Measurements from ENCODE around the gene GBP6.
A peak's percentile ranks its signal among the peaks of the same experiment; 100 is the strongest.
"Not testable (repeated sequence)": the region's sequence is repeated elsewhere in the genome, so short reads cannot be mapped to it uniquely, and the experiment has no call there.

The GBP6 gene

GRCh38 chr1:89356658-89357400, 7.0 kb upstream of the GBP6 start:
- no peaks in the 10 kb centered on the region for H3K9me3 Mint-ChIP-seq
- H3K4me1 Mint-ChIP-seq (ENCODE audit: low read depth) = peaks cover 44% of the 10 kb centered on the region
- no peaks in the 10 kb centered on the region for H3K36me3 Mint-ChIP-seq (ENCODE audit: low read depth)
- H3K4me3 Mint-ChIP-seq = no peak overlapping the region
- no peak overlapping the region for H3K27ac Mint-ChIP-seq
- H3K27me3 Mint-ChIP-seq = no peaks in the 10 kb centered on the region

GRCh38 chr1:89358287-89358893, 5.5 kb upstream of the GBP6 start:
- H3K27ac Mint-ChIP-seq = peak overlapping the region; percentile 75
- H3K9me3 Mint-ChIP-seq = no peaks in the 10 kb centered on the region
- H3K27me3 Mint-ChIP-seq = peaks cover 4% of the 10 kb centered on the region
- no peaks in the 10 kb centered on the region for H3K36me3 Mint-ChIP-seq (ENCODE audit: low read depth)
- H3K4me3 Mint-ChIP-seq = peak overlapping the region; percentile 44
- peaks cover 45% of the 10 kb centered on the region for H3K4me1 Mint-ChIP-seq (ENCODE audit: low read depth)

DNA sequence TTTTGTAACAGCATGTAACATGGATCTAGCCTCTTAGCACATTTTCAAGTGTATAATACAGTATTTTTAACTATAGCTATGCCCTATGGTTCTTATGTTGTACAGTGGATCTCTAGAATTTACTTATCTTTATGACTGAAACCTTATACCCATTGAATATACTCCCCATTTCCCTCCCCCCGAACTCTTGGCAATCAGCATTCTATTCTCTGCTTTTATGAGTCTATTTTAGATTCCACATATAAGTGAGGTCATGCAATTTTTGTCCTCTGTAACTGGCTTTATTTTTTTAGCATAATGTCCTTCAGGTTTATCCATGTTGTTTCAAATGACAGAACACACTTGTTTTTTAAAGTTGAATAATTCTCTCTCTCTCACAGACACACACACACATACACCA, 3.1 kb upstream of the GBP6 start:
- Mint-ChIP-seq H3K4me1 (ENCODE audit: low read depth) (peaks cover 36% of the 10 kb centered on the region), H3K36me3 (ENCODE audit: low read depth) (no peaks in the 10 kb centered on the region), H3K9me3 (no peaks in the 10 kb centered on the region), H3K27me3 (peaks cover 4% of the 10 kb centered on the region), H3K27ac (no peak overlapping the region), H3K4me3 (no peak overlapping the region)

DNA sequence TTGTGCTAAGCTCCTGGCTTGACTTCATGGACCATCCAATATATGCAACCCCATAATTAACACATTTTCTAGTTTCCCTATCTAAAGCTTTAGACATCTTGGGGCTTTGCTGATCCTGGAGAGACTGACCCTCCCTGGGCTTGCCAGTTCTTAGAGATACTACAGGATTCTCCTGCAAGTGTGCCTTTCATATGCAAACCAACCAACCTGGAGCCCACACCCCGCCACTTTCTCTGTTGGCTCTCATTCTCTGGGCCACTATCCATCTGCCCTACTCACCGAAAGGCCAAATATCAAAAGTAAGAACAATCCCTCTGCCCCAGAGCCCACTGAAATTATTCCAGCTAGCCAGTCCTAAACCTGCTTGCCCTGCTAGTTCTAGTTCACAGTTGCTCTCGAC, 2.2 kb upstream of the GBP6 start:
- no peaks in the 10 kb centered on the region for H3K36me3 Mint-ChIP-seq (ENCODE audit: low read depth)
- peaks cover 33% of the 10 kb centered on the region for H3K4me1 Mint-ChIP-seq (ENCODE audit: low read depth)
- no peak overlapping the region for H3K4me3 Mint-ChIP-seq
- H3K27me3 Mint-ChIP-seq = peaks cover 4% of the 10 kb centered on the region
- no peak overlapping the region for H3K27ac Mint-ChIP-seq
- H3K9me3 Mint-ChIP-seq = no peaks in the 10 kb centered on the region

DNA sequence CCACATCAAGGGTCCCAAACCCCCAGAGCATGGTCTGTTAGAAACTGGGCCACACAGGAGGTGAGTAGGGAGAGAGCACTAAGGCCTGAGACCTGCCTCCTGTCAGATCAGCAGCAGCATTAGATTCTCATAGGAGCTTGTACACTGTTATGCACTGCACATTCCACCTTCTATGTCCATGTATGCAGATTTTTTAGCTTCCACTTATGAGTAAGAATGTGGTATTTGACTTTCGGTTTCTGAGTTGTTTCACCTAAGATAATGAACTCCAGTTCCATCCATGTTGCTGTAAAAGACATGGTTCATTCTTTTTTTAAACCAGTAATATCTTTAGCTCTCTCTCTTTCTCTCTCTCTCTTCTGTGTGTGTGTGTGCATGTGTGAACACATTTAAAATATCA, 663 bp upstream of the GBP6 start:
- Mint-ChIP-seq H3K27me3 (peaks cover 7% of the 10 kb centered on the region), H3K36me3 (ENCODE audit: low read depth) (no peaks in the 10 kb centered on the region), H3K9me3 (no peaks in the 10 kb centered on the region), H3K4me3 (peak overlapping the region; percentile 39), H3K27ac (peak overlapping the region; percentile 58), H3K4me1 (ENCODE audit: low read depth) (peaks cover 17% of the 10 kb centered on the region)

DNA sequence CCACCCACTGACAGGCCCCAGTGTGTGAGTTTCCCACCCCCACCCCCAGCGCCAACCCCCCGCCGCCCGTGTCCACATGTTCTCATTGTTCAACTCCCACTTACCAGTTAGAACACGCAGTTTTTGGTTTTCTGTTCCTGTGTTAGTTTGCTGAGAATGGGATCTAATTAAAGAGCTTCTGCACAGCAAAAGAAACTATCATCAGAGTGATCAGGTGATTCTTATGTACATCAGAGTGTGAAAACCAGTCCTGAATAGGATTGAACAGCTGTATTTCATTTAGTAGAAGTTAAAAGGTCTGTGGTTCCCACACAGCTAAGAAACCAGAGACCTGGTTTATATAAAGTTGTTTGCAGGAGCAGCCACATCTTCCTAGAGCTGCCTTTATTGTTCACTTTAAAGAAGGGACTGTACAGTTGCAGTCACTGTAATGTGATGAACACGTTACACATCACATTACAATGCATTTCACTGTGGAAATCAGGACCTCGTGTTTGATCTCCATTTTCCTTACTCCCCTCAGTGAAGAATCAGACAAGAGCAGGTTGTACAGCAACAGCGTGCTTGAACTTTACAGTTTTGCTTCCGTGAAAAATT, 1.2 kb downstream of the GBP6 start:
- Mint-ChIP-seq H3K4me1 (ENCODE audit: low read depth) (peaks cover 15% of the 10 kb centered on the region), H3K4me3 (no peak overlapping the region), H3K27ac (no peak overlapping the region), H3K36me3 (ENCODE audit: low read depth) (no peaks in the 10 kb centered on the region), H3K9me3 (no peaks in the 10 kb centered on the region), H3K27me3 (peaks cover 7% of the 10 kb centered on the region)

- H3K9me3 Mint-ChIP-seq = no peaks in the 10 kb centered on the region
- H3K4me1 Mint-ChIP-seq (ENCODE audit: low read depth) = peaks cover 15% of the 10 kb centered on the region
- no peak overlapping the region for H3K4me3 Mint-ChIP-seq
- H3K27ac Mint-ChIP-seq = no peak overlapping the region
- no peaks in the 10 kb centered on the region for H3K36me3 Mint-ChIP-seq (ENCODE audit: low read depth)
- H3K27me3 Mint-ChIP-seq = peaks cover 7% of the 10 kb centered on the region
Observed at GRCh38 chr1:89367221-89367620, 3.4 kb downstream of the GBP6 start.

DNA sequence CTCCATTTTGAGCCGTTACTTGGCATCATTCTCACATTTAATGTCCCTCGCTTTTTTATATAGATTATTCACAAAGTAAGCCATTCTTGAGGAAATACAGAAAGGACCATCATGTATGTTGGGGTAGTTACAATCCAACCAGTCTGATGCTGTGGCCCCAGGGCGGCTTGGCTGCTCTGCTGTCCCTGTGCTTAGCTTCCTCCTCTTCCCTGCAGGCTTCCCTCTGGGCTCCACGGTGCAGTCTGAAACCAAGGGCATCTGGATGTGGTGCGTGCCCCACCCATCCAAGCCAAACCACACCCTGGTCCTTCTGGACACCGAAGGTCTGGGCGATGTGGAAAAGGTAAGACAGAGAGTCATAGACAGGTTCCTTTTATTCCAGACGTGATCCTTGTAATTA, 5.5 kb downstream of the GBP6 start:
- H3K27me3 Mint-ChIP-seq = peaks cover 3% of the 10 kb centered on the region
- no peaks in the 10 kb centered on the region for H3K36me3 Mint-ChIP-seq (ENCODE audit: low read depth)
- no peak overlapping the region for H3K27ac Mint-ChIP-seq
- H3K4me1 Mint-ChIP-seq (ENCODE audit: low read depth) = no peaks in the 10 kb centered on the region
- no peaks in the 10 kb centered on the region for H3K9me3 Mint-ChIP-seq
- H3K4me3 Mint-ChIP-seq = no peak overlapping the region

DNA sequence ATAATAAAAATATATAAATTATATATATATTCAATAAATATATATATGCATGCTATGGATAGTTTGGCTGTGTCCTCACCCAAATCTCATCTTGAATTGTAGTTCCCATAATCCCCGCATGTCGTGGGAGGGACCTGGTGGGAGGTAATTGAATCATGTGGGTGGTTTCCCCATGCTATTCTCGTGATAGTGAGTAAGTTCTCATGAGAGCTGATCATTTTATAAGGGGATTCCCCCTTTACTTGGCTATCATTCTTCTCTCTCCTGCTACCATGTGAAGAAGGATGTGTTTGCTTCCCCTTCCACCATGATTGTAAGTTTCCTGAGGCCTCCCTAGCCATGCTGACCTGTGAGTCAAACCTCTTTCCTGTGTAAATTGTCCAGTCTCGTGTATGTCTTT, 10.0 kb downstream of the GBP6 start:
- not testable (repeated sequence) for H3K27me3 Mint-ChIP-seq; H3K36me3 Mint-ChIP-seq (ENCODE audit: low read depth); H3K27ac Mint-ChIP-seq; H3K9me3 Mint-ChIP-seq; H3K4me1 Mint-ChIP-seq (ENCODE audit: low read depth); H3K4me3 Mint-ChIP-seq

DNA sequence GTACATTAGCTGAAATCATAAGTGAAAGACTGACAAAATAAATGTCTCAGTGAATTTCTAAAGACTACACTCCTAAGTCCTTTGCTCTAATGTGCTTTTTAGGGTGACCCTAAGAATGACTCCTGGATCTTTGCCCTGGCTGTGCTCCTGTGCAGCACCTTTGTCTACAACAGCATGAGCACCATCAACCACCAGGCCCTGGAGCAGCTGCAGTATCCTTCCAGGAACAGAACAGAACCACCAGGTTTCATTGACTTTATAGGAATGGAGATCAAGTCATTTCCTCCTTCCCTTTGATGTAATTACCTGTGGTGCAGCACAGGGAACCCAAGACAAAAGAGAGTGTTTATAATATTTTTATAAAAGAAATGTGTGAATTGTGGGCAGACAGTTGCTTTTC, 14.1 kb downstream of the GBP6 start:
- no peak overlapping the region for H3K4me3 Mint-ChIP-seq
- peaks cover 6% of the 10 kb centered on the region for H3K9me3 Mint-ChIP-seq
- peaks cover 9% of the 10 kb centered on the region for H3K4me1 Mint-ChIP-seq (ENCODE audit: low read depth)
- H3K27ac Mint-ChIP-seq = no peak overlapping the region
- H3K36me3 Mint-ChIP-seq (ENCODE audit: low read depth) = no peaks in the 10 kb centered on the region
- H3K27me3 Mint-ChIP-seq = peaks cover 7% of the 10 kb centered on the region

DNA sequence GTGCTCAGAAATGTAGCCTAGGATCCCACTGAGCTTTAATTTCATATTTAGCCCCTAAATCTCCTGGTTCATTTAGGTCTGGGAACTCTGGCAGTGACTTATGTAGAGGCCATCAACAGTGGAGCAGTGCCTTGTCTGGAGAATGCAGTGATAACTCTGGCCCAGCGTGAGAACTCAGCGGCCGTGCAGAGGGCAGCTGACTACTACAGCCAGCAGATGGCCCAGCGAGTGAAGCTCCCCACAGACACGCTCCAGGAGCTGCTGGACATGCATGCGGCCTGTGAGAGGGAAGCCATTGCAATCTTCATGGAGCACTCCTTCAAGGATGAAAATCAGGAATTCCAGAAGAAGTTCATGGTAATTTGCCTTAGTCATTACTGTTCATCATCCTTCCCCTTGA, 17.8 kb downstream of the GBP6 start:
- H3K9me3 Mint-ChIP-seq = no peaks in the 10 kb centered on the region
- H3K4me1 Mint-ChIP-seq (ENCODE audit: low read depth) = peaks cover 9% of the 10 kb centered on the region
- H3K27ac Mint-ChIP-seq = no peak overlapping the region

DNA sequence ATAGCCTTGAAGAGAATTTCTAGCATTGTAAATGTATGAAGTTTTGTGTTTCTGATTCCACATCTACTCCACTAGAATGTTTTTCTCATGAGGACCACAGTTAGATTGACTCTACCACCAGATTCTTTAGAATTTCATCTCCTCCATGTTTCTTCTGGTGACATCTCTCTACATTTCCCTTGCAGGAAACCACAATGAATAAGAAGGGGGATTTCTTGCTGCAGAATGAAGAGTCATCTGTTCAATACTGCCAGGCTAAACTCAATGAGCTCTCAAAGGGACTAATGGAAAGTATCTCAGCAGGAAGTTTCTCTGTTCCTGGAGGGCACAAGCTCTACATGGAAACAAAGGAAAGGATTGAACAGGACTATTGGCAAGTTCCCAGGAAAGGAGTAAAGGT, 18.6 kb downstream of the GBP6 start:
- peaks cover 9% of the 10 kb centered on the region for H3K4me1 Mint-ChIP-seq (ENCODE audit: low read depth)
- H3K27me3 Mint-ChIP-seq = no peaks in the 10 kb centered on the region
- no peak overlapping the region for H3K4me3 Mint-ChIP-seq
- no peaks in the 10 kb centered on the region for H3K9me3 Mint-ChIP-seq
- no peaks in the 10 kb centered on the region for H3K36me3 Mint-ChIP-seq (ENCODE audit: low read depth)
- no peak overlapping the region for H3K27ac Mint-ChIP-seq

More for the DNA sequence above, 17.8 kb downstream of the GBP6 start:
- Mint-ChIP-seq H3K27me3 (no peaks in the 10 kb centered on the region), H3K36me3 (ENCODE audit: low read depth) (no peaks in the 10 kb centered on the region), H3K4me3 (no peak overlapping the region)

GRCh38 chr1:89383185-89383584, 19.3 kb downstream of the GBP6 start:
- peaks cover 9% of the 10 kb centered on the region for H3K4me1 Mint-ChIP-seq (ENCODE audit: low read depth)
- no peaks in the 10 kb centered on the region for H3K27me3 Mint-ChIP-seq
- H3K36me3 Mint-ChIP-seq (ENCODE audit: low read depth) = no peaks in the 10 kb centered on the region
- no peak overlapping the region for H3K4me3 Mint-ChIP-seq
- H3K9me3 Mint-ChIP-seq = no peaks in the 10 kb centered on the region
- no peak overlapping the region for H3K27ac Mint-ChIP-seq

- H3K4me3 Mint-ChIP-seq = no peak overlapping the region
- H3K9me3 Mint-ChIP-seq = peaks cover 9% of the 10 kb centered on the region
- no peaks in the 10 kb centered on the region for H3K36me3 Mint-ChIP-seq (ENCODE audit: low read depth)
- H3K4me1 Mint-ChIP-seq (ENCODE audit: low read depth) = no peaks in the 10 kb centered on the region
- no peaks in the 10 kb centered on the region for H3K27me3 Mint-ChIP-seq
- H3K27ac Mint-ChIP-seq = no peak overlapping the region
Observed at GRCh38 chr1:89390707-89391106, 26.8 kb downstream of the GBP6 start.

DNA sequence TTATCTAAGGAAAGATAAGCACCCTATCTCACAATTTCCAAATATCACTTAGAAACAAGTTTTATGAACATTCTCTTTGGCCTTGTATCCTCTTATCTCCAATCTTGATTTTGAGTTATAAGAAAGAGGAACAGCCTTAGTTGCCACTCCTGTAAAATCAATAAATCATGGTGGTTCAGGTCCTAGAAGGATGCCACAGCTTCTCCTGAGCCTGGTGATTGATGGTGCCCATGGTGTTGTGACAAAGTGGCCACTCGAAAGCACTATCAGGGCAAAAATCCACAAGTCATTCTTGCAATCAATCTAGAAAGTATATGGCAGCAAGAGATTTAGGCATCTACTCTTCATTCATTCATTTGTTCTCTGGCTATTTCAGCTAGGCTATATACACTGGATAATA, 27.8 kb downstream of the GBP6 start:
- peaks cover 10% of the 10 kb centered on the region for H3K9me3 Mint-ChIP-seq
- H3K36me3 Mint-ChIP-seq (ENCODE audit: low read depth) = no peaks in the 10 kb centered on the region
- no peak overlapping the region for H3K27ac Mint-ChIP-seq

More for the DNA sequence above, 27.8 kb downstream of the GBP6 start:
- Mint-ChIP-seq H3K4me1 (ENCODE audit: low read depth) (no peaks in the 10 kb centered on the region), H3K27me3 (no peaks in the 10 kb centered on the region), H3K4me3 (no peak overlapping the region)
